Activated CD4-positive, alpha-beta T cell treated with anti-CD3 and anti-CD28 coated beads for 1 hour (primary cell): ENCODE data around the gene GPRIN2.

ENCODE experiments used
- DNase-seq: peaks from one replicate; pipeline ENCODE4 v3.0.0-alpha.2; 2020

Gene GPRIN2

GRCh38 chr10:46547541-46548497 is 8.6 kb downstream of the GPRIN2 start:
- peak; percentile 9 for DNase-seq

DNA sequence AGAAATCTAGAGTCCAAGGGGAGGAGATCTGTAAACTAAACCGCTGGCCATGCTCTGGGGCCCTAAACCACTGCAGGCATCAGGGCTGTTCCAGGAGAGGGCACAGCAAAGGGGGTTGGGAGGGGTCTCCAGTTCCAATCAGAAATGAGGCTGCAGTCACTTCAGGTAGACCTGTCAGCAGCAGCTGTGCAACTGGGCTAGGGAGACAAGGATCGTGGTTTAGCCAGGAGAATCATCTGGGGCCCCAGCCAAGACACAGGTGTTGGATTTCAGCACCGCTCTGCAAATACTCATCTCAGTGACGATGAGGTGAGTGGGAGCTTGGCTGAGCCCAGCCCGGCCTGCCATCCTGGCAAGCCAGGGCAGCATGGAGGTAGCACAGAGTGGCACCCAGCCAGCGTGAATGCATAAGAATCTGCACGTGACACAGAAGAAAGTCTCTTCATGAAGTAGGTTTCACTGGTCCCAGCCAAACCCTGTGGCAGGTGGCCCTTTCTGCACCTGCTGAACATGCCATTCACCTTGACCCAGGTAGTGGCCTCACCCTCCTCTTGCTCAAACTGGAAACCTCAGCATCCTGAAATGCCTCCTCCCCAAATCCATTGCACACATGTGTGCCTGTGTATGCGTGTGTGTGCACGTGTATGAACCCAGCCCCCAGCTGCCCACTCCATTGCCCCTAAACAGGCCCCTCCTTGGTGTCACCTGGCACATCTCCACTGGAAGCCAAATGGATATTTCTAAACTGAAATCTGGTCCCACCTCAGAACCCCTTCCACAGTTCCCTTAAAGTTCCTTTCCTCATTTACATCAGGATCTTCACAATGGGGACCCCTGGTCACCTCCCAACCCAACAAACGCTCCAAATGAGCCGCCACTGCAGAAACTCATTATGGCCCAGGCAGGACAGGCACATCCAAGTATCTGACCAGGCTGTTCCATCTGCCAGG is 9.6 kb downstream of the GPRIN2 start:
- DNase-seq = no peak

- DNase-seq = peak; percentile 6
Observed at GRCh38 chr10:46545861-46546590, 10.4 kb downstream of the GPRIN2 start.

- peak; percentile 5 for DNase-seq
Observed at GRCh38 chr10:46544989-46545791, 11.3 kb downstream of the GPRIN2 start.

GRCh38 chr10:46543466-46544377 is 12.7 kb downstream of the GPRIN2 start:
- DNase-seq = no peak

- no peak for DNase-seq
Observed at GRCh38 chr10:46542567-46543465, 13.6 kb downstream of the GPRIN2 start.

- no peak for DNase-seq
Observed at GRCh38 chr10:46541735-46542566, 14.5 kb downstream of the GPRIN2 start.

DNA sequence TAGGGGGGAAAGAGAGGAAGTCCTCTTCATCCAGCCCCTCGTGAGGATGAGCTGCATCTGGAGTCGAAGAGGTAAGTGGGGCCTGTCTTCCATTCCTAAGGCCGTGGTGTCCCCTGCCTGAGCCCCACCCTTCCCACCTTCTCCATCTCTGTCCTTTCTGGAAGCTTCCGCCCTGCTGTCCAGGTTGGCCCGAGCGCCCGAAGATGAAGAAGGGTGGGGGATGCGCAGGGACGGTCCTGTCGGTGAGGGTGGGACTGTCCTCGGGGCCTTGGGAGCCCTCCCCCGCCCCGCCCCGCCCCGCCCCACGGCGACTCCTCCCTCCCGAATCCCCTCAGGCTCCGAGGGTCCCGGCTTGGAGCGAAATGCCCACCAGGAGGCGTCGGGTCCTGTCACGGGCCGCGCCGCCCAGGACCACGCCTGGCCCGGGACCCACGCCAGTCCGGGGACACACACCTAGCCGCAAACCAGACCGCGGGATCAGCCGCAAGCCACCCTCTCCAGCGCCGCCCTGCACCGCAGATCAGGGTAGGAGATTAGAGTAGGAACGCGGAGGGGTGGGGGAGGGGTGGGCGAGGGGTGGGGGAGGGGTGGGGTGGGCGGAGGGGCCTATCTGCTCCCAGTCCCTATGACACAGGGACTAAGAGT is 15.3 kb downstream of the GPRIN2 start:
- DNase-seq = no peak

- DNase-seq = no peak
Observed at GRCh38 chr10:46540412-46541016, 15.9 kb downstream of the GPRIN2 start.

DNA sequence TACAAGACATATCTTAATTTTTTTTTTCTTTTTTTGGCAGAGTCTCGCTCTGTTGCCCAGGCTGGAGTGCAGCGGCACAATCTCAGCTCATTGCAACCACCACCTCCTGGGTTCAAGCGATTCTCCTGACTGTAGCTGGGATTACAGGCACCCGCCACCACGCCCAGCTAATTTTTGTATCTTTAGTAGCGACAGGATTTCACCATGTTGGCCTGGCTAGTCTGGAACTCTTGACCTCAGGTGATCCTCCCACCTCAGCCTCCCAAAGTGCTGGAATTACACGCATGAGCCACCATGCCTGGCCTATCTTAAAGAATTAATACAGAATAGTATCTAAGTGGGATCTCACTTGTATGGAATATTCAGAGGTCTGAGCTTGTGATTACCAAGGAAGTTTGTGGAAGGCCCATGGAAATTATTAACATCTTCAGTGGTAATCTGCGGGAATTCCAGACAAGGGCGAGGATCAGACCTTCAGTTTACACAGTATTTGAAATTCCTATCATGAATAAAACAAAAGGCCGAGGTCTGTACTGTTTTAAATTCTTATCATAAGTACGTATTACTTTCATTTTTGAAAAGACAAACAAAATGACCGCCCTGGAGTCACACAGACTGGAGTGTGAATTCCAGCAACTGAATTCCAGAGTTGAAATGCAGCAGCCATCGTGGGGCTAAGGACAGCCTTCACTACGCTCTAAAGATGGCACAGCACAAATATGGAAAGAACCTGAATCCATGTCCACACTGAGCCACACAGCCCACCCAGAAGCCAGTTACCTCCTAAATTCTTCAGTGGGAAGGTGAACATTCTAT is 16.7 kb downstream of the GPRIN2 start:
- no peak for DNase-seq

GRCh38 chr10:46538717-46539426 is 17.6 kb downstream of the GPRIN2 start:
- no peak for DNase-seq

DNA sequence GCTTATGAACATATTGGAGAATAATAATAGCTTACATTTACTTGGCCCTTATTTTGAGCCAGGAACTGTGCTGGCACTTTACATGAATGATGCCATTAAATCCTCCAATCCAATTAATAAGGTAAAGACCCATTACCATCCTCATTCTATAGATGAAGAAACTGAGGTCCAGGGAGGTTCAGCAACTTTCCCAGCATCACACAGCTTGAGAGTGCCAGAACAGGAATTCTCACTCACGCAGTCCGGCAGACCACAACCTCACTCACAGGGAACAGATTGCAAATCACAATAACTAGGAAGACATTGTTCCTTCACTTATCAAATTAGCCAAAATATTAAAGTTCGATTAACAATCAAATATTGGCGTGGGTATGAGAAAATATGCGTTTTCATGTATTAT is 18.3 kb downstream of the GPRIN2 start:
- no peak for DNase-seq

- DNase-seq = no peak
Observed at GRCh38 chr10:46537309-46537708, 19.1 kb downstream of the GPRIN2 start.

DNA sequence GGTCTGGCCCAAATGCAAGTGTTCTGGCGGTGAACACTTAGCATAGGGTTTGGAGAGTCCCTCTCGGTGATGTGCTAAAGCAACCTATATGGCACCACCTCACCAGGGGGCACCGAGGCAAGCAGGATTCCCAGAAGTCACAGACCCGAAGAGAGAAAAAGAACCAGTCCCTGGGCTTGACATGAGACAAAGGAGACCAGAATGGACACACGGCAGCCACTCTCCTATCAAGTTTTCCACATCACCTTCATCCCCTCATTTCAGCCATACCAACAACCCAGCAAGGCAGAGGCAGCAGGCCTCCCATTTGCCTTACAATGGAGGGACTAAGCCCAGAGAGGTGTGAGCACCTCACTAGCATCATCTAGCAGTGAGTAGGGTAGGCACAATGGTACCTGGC is 19.7 kb downstream of the GPRIN2 start:
- no peak for DNase-seq

- no peak for DNase-seq
Observed at GRCh38 chr10:46536171-46536570, 20.3 kb downstream of the GPRIN2 start.

DNA sequence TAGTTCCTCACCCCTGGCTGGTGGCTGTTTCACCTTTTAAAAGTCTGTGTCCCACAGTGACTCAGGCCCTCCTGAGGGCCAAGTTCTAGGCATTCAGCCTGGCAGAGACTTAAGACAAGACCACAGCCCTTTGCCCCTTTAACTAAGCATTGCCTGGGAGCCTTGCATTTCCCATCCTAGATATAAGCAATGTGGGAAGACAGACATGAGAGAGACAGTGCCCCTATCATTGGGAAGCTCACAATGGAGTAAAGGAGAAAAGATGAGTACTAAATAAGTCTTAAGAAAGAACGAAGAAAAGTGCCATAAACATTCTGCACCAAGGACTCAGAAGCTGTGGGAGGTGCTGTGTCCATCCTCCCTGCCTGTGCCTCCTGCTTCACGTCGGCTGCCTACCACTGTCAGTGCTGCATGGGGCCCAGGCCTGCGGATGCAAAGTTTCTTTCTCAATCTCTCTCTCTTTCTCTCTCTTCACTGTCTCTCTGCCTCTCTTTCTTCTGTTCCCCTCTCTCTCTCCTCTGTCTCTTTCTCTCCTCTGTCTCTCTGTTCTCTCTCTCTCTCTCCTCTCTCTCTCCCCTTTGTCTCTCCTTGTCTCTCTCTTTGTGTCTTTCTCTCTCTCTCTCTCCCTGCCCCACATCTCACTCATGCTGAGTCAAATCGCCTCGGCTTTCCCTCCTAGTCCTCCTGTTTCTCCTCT is 21.5 kb downstream of the GPRIN2 start:
- DNase-seq = no peak
